HCT116 (cell line): ENCODE data around the gene PAX5.

ENCODE experiments used
- ATF3 ChIP-seq: IDR thresholded peaks from 2 replicates; pipeline ENCODE4 v1.6.1; 2012
- CEBPB ChIP-seq: IDR thresholded peaks from 2 replicates; pipeline ENCODE4 v1.6.1; 2012; ENCODE audit warnings: low read depth
- CTCF ChIP-seq, 3 experiments: fragments of 200-600 bp in 1 of 3; sonication (generic) in 1 of 3; IDR thresholded peaks in 2 of 3; conservative IDR thresholded peaks in 1 of 3; 2 replicates each; pipeline ENCODE4 v1.5.1; 2012 to 2017; ENCODE audit warnings: low read depth in 2 of 3, low read length in 2 of 3, antibody characterized with exemption in 1 of 3, borderline replicate concordance in 1 of 3, control low read depth in 1 of 3, mild to moderate bottlenecking in 1 of 3, mixed read lengths in 1 of 3, mixed run types in 1 of 3, moderate library complexity in 1 of 3; ENCODE audit not compliant: insufficient read depth in 1 of 3
- ELF1 ChIP-seq: IDR thresholded peaks from 2 replicates; pipeline ENCODE4 v1.6.1; 2012; ENCODE audit warnings: low read depth, borderline replicate concordance
- EZH2 ChIP-seq: fragments of 200-600 bp; sonication (generic); IDR thresholded peaks from 2 replicates; pipeline ENCODE4 v1.6.1; 2017; ENCODE audit warnings: antibody characterized with exemption, mixed run types
- EZH2phosphoT487 ChIP-seq: fragments of 200-600 bp; IDR thresholded peaks from 2 replicates; pipeline ENCODE4 v1.6.1; 2018; ENCODE audit warnings: antibody characterized with exemption, borderline replicate concordance
- MAX ChIP-seq: IDR thresholded peaks from 2 replicates; pipeline ENCODE4 v1.6.1; 2012
- POLR2A ChIP-seq: IDR thresholded peaks from 2 replicates; pipeline ENCODE4 v1.7.0; 2011; ENCODE audit warnings: borderline replicate concordance; ENCODE audit not compliant: insufficient read depth, insufficient read length; ENCODE audit errors: extremely low read depth
- POLR2AphosphoS5 ChIP-seq: IDR thresholded peaks from 2 replicates; pipeline ENCODE4 v1.6.1; 2011; ENCODE audit warnings: mild to moderate bottlenecking, low read depth, low read length, moderate library complexity
- RAD21 ChIP-seq: IDR thresholded peaks from 2 replicates; pipeline ENCODE4 v1.6.1; 2012; ENCODE audit warnings: low read depth, mild to moderate bottlenecking
- REST ChIP-seq: IDR thresholded peaks from 2 replicates; pipeline ENCODE4 v1.6.1; 2012; ENCODE audit warnings: low read depth
- SP1 ChIP-seq: IDR thresholded peaks from 2 replicates; pipeline ENCODE4 v1.6.1; 2012; ENCODE audit warnings: low read depth
- YY1 ChIP-seq: IDR thresholded peaks from 2 replicates; pipeline ENCODE4 v1.6.1; 2011; ENCODE audit warnings: low read length, low read depth, moderate library complexity, mild to moderate bottlenecking; ENCODE audit not compliant: insufficient replicate concordance; ENCODE audit errors: extremely low read depth
- ZNF274 ChIP-seq: fragments of 200-500 bp; sonication (Bioruptor generic); IDR thresholded peaks from 2 replicates; pipeline ENCODE4 v1.6.1; 2014; ENCODE audit warnings: mild to moderate bottlenecking, low read depth, low read length, inconsistent platforms

- TF ChIP-seq CTCF (IDR thresholded peaks at IDR 0.05 in 2 of 3, conservative IDR thresholded peaks at IDR 0.05 in 1 of 3; ENCODE audit: borderline replicate concordance in 1 of 3, insufficient read depth in 1 of 3, low read depth in 2 of 3, low read length in 2 of 3) (no peak), EZH2 (no peak), ZNF274 (no peak), POLR2AphosphoS5 (no peak), CEBPB (no peak), YY1 (no peak), POLR2A (no peak), RAD21 (no peak), SP1 (no peak), ATF3 (no peak), MAX (no peak), REST (no peak), EZH2phosphoT487 (no peak), ELF1 (no peak)
Observed at GRCh38 chr9:36826581-36826980, 207.5 kb downstream of the PAX5 start.
